SU-DHL-6 (cell line): Measurements from ENCODE around the gene GATAD2A.

Experiments
- EZH2phosphoT487 ChIP-seq: fragments of 200-600 bp; sonication (generic), shearing (Covaris generic); conservative IDR thresholded peaks from 2 replicates; pipeline ENCODE4 v1.6.1; 2018; ENCODE audit warnings: mild to moderate bottlenecking, antibody characterized with exemption, low read length, moderate library complexity, mixed read lengths
- TF ChIP-seq, protein P1 (sequence below): fragments of 200-600 bp; sonication (generic); IDR thresholded peaks from one replicate; pipeline ENCODE4 v1.5.1; 2017; ENCODE audit warnings: antibody characterized with exemption, mild to moderate bottlenecking, low read length, moderate library complexity; ENCODE audit not compliant: insufficient read depth, poor library complexity, severe bottlenecking

GRCh38 chr19:19475015-19475765 is 69.7 kb downstream of the GATAD2A start:
- no peak for TF ChIP-seq EZH2phosphoT487
- TF ChIP-seq, protein P1, sequence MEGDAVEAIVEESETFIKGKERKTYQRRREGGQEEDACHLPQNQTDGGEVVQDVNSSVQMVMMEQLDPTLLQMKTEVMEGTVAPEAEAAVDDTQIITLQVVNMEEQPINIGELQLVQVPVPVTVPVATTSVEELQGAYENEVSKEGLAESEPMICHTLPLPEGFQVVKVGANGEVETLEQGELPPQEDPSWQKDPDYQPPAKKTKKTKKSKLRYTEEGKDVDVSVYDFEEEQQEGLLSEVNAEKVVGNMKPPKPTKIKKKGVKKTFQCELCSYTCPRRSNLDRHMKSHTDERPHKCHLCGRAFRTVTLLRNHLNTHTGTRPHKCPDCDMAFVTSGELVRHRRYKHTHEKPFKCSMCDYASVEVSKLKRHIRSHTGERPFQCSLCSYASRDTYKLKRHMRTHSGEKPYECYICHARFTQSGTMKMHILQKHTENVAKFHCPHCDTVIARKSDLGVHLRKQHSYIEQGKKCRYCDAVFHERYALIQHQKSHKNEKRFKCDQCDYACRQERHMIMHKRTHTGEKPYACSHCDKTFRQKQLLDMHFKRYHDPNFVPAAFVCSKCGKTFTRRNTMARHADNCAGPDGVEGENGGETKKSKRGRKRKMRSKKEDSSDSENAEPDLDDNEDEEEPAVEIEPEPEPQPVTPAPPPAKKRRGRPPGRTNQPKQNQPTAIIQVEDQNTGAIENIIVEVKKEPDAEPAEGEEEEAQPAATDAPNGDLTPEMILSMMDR, result no peak
